ENCODE measurements around the gene PDIA5.

PDIA5 gene

GRCh38 chr3:123122057-123122456, 55.2 kb downstream of the PDIA5 start:
- no peak for DNase-seq

- DNase-seq = no peak
These were observed 55.9 kb downstream of the PDIA5 start for GRCh38 chr3:123122525-123123315.

DNA sequence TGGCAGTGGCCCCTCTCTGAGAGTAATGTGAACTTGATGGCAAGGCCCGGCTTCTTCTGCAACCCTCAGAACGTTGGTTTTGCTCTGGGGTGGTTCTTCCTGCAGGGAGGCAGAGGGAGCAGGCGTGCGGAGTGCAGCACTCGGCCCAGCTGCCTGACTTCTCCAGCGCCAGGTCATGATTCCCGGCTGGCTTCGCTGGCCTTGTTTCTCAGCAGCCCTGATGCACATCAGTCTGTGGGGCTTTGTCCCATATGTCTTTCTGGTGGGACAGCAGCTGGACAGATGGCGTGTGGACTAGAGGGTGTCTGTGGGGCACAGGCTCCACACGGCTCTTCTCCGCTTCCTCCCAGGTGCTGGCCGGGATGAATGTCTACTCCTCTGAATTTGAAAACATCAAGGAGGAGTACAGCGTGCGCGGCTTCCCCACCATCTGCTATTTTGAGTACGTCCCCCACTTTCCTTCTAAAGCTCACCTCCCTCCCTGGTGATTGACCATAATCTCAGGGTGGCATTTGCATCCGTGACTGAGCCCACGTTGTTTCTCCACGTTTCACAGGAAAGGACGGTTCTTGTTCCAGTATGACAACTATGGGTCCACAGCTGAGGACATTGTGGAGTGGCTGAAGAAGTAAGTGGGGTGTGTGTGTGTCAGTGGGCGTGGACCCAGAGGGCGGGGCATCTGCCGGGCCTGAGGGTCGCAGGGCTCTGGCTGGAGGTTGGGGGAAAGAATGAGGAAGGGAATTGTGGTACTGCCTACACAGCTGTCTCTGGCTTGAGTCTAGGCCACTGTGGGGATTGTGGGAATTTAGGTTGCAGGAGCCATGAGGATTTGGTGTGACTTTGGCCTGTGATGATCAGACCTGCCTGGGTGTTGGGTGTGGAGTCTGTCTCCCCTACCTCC, 57.1 kb downstream of the PDIA5 start:
- DNase-seq = no peak

GRCh38 chr3:123124971-123125370, 58.1 kb downstream of the PDIA5 start:
- DNase-seq = no peak

DNA sequence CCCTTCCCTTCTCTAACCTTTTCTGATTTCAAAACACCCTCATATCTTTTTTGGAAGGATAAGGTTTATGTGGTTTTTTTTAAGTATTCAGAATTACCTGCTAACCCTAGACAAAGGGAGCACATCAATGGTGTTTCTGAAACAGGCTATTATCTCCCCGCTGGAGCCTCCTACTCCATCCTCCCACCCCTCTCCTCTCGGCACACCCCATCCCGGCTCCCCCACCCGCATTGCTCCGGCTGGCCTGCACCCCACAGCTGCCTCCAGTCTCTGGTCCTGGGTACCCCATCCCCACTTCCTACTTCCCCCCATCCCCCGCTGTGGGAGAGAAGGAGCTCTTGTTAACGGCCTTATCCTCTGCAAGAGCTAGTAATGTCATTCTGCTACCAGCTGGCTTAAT, 59.2 kb downstream of the PDIA5 start:
- no peak for DNase-seq

DNA sequence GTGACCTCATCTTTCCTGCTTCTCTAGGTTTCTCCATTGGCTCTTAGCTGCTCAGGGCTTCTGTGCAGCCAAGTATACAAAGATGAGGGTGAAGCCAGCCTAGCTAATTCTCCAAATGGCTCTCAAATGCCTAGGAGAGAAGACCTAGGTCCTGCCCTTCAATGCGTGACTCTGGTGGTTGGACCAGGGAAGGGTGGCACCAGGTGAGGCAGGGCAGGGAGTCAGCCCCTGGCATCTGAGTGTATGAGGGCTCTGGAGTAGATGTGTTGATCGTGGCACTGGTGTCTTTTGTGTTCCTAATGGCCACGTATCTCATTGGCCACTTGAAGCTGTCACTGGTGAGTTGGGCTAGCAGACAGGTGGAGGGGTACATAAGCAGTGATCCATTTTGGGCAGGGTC, 59.8 kb downstream of the PDIA5 start:
- DNase-seq = no peak

DNA sequence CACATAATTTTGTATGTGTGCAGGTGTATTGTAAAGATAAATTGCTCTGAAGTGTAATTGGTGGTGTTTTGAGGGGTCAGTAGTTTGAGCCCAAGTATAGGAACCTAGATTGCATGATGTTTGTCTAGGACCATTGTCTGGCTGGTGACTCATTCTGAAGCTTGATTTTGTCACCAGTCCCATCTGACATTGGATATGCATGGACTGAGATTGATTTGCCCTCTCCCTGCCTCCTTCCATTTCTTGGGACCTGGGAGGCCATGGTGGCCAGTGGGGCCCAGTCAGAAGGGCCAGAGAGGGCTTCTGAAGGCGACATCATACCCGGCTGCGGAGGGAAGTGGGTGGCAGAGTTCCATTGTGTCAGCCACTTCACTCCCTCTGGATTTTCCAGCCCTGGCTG, 62.3 kb downstream of the PDIA5 start:
- no peak for DNase-seq

- no peak for DNase-seq
These were observed 62.7 kb downstream of the PDIA5 start for GRCh38 chr3:123129532-123129931.

DNA sequence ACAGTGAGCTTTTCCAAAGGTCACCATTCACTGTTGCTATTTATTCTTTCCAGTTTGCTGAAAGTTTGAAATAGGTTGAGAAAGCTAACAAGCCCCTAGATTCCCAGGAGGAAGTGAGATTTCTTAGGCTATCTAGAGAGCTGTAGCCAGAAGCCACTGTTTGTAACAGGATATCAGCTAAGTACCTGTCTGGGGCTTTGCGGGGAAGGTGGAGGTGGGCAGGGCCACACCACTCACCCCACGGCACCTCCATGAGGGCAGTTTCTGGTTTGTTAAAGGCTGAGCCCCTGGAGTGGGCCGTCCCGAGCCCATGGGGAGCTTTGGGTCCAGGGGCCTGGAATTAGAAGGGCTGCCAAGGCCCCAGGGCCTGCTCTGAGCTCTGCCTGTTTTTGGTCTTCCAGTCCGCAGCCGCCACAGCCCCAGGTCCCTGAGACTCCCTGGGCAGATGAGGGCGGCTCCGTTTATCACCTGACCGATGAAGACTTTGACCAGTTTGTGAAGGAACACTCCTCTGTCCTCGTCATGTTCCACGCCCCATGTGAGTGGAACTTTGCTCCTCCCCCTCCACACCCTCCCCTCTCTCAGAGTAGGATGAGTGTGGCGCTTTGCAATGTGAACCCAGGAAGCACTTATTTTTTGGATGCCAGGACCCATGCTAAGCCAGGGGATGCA, 63.4 kb downstream of the PDIA5 start:
- no peak for DNase-seq

DNA sequence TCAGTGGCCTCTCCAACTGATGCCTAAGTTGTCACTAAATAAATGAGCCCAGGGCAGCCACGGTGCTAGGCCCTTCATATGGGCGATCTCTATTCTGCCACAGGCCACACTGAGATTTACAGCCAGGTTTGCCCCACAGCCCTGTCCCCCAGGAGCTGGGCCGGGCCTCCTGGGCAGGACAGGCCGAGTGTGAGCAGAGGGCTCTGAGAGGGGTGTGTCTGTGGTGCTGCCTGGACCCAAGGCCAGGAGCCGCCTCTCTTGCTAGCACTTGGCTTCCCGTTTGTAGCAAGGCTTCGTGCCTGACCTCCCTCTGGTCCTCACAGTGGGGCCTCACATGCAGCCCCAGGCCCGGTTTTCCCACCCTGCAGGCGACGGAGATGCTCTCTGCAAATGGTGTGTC, 67.8 kb downstream of the PDIA5 start:
- no peak for DNase-seq

DNA sequence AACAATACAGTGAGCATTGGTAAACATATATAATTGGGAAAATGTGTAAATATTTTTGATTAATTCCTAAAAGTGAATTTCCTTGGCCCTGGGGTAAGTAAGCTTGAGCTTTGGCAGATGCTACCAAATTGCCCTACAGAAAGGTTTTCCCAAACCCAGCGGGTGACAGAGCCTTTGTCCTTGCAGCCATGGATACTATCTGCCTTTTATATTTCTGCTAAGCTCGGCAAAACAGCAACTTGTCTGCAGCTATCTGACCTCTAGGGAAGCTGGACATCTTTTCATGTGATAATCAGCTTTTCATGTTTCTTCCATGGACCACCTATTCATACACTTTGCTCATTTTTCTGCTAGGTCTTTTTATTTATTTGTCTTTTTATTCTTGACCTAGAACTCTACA, 70.2 kb downstream of the PDIA5 start:
- no peak for DNase-seq

DNA sequence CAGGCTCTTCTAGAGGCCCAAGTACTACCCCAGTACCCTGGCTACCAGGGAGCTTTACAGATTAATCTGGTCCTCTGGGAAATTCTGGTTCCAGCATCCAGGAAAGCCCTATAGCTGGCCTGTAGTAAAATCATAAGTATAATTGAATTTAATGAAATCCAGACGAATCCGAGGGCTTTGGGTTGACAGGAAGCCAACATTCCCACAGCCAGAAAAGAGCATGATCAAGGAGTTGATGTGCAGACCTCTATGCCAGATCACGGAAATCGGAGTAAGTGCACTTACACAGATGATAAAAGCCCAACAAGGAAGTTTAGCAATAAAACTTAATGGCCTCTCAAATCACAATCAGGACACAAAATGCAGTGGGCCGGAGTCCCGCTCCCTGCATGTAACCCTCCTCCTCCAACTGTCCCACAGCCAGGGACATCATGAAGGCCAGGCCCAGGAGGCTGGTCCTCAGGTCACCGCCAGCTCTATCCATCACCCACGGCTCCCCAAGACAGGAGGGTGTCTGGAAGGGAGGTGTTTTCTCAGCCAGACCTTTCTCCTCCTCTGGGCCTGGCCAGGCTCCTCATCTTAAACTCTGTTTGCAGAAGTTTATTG, 72.1 kb downstream of the PDIA5 start:
- DNase-seq = no peak

GRCh38 chr3:123139522-123139921, 72.7 kb downstream of the PDIA5 start:
- no peak for DNase-seq

- no peak for DNase-seq
These were observed 73.7 kb downstream of the PDIA5 start for GRCh38 chr3:123140550-123140949.

DNA sequence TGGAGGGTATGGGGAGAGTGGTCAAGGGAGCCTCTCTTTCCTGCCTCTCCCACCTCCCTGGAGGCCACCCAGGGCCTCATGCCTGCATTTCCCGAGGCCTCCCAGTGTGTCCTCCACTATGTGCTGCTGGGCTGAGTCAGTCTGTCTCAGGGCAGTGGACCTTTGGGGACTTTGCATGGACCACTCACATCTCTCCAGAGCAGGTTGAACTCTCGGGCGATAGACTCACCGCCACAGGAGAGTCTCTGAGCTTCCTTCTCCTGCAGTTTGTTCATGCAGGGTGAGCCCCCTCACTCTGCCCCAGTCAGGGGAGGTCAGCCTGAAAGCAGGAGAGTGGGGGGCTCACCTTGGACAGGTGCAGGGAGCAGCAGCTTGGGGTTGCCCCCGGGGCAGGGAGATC, 74.5 kb downstream of the PDIA5 start:
- no peak for DNase-seq

- DNase-seq = no peak
These were observed 77.0 kb downstream of the PDIA5 start for GRCh38 chr3:123143669-123144411.

DNA sequence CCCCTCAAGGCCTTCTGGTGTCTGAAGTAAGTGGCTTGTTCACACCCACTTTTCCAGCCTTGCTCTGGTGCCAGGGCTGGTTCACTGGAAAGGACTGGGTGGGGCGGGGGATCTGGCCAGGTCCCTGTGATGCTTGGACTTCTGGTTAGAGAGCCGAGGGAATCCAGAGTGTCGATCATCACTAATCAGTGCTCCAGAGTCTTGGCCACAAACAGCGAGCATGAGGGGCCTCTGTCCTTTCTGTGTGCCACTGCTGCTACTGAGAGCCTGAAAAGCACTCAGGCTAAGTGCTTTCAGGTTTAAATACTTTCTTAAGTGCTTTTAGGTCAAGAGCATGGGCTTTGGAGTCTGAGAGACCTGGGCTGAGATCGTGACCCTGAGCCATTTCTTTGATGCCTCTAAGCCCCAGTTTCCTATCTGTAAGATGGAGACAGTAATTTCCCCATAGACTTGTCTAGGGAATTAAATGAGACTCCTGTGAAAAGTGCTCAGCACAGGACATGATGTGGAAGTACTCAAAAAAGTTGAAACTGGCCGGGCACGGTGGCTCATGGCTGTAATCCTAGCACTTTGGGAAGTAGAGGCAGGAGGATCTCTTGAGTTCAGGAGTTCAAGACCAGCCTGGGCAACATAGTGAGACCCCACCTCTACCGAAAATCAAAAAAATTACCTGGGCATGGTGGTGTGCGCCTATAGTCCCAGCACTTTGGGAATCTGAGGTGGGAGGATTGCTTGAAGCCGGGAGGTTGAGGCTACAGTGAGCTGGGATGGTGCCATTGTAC, 81.1 kb downstream of the PDIA5 start:
- no peak for DNase-seq

GRCh38 chr3:123148772-123149171, 81.9 kb downstream of the PDIA5 start:
- DNase-seq = no peak

DNA sequence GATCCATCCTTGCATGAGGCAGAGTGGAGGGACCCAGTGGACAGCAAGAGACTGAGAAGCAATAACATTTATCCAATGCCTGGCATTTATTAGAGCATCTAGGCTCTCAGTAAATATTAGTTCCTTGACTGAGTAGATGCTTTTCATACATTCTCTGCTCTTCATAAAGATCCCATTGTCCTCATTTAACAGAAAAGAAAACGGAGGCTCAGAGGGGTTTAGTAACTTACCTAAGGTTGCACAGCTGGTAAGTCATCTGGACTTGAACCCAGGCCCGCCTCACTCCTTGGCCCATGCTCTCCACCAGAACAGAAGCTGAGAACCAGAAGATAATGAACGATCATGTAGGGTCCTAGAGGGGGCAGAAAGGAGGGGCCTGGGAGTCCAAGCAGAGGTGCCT, 82.7 kb downstream of the PDIA5 start:
- no peak for DNase-seq

DNA sequence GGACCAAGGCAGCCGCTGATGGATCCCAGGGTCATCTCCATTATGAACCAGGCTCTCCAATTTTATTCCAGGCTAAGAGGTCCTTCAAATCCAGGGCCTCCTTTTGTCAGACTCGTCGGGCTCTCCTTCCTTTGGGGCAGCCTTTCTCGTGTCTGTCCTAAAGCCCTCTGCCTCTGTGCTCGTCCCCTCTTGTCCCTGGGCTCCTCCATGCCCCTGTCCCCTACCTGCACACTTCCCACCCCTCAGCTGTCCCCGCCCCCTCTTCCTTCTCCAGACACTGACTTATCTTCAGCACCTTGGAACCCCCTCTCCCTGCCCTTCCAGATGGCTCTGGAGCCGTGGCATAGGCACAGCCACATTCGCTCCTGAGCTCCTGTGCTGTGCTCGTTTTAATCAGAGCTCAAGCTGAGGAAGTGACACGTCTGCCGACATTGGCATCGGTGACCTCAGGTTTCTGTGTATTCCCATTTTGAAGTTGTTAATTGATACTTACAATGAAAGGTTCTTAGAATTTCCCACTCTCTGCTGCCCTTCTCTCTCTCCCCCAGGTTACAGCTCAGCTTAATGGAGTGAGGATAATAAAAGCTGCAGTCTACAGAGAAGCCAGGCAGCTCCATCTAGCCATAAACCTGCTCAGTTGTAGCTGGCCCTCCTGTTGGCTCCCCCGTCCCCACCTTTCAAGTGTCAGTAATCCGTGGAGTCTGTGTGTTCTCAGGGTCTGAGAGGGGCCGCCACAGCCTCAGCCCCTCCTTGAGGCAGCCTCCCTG, 83.8 kb downstream of the PDIA5 start:
- DNase-seq = no peak

DNA sequence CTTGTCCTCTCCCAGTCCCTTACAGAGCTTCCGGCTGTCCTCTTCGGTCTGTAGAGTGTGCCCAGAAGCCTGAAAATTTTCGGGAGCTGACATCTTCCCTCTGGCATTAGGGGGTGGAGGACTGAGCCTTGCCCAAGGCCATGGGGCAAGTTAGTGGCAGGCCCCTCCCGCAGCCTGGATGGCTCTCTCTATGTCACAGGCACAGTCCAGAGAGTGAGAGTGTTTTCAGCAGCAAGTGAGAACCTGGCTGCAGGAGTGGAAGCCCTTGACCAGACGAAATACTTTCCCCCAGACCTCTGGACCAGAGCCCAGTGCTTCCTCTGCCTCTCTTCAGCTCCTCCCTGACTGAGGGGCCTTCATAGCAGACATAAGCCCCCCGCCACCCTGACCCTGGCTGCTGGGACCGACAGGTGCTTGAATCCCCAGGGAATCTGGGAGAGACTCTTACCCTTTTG, 84.5 kb downstream of the PDIA5 start:
- no peak for DNase-seq

Measured in T-helper 2 cell (primary cell).